Aorta (tissue), 5 donors: ENCODE data around the gene TMEM45A. TPM values are rescaled to one million over a fixed set of nuclear protein-coding genes. Genes with fewer than 3 reads are reported as not detected.
A peak's percentile ranks its signal among the peaks of the same experiment; 100 is the strongest.
"Not testable (repeated sequence)": the region's sequence is repeated elsewhere in the genome, so short reads cannot be mapped to it uniquely, and the experiment has no call there.

ENCODE experiments used
- ATAC-seq: fragments of 200-7000 bp; cut with Tn5 transposase; one replicate; pipeline ENCODE4 v1.9.1; 2022; ENCODE audit warnings: moderate library complexity; ENCODE audit not compliant: low FRiP score
- DNase-seq, 2 donors: peaks; one replicate each; pipeline ENCODE4 v3.0.0-alpha.2; 2020
- H3K27ac ChIP-seq, 2 donors: one replicate each; pipeline ENCODE4 v1.5.1; 2013; ENCODE audit warnings: low read length in 2 of 2, mild to moderate bottlenecking in 2 of 2, moderate library complexity in 2 of 2, control low read depth in 1 of 2, inconsistent platforms in 1 of 2, low read depth in 1 of 2
- H3K27me3 ChIP-seq, 2 donors: one replicate each; pipeline ENCODE4 v1.6.1; 2013; ENCODE audit warnings: control low read depth in 1 of 2, low read length in 1 of 2, mild to moderate bottlenecking in 1 of 2, moderate library complexity in 1 of 2; ENCODE audit not compliant: insufficient read depth in 2 of 2, control insufficient read depth in 1 of 2
- H3K36me3 ChIP-seq, 2 donors: one replicate each; pipeline ENCODE4 v1.6.1; 2013; ENCODE audit warnings: control low read depth in 1 of 2, low read length in 1 of 2, mild to moderate bottlenecking in 1 of 2; ENCODE audit not compliant: insufficient read depth in 2 of 2, control insufficient read depth in 1 of 2
- H3K4me1 ChIP-seq, 2 donors: one replicate each; pipeline ENCODE4 v1.6.1; 2013; ENCODE audit warnings: low read length in 2 of 2, control low read depth in 1 of 2, mild to moderate bottlenecking in 1 of 2, moderate library complexity in 1 of 2; ENCODE audit not compliant: insufficient read depth in 2 of 2, control insufficient read depth in 1 of 2
- H3K4me3 ChIP-seq, 2 donors: one replicate each; pipeline ENCODE4 v1.5.1; 2013; ENCODE audit warnings: low read length in 2 of 2, control low read depth in 1 of 2, mild to moderate bottlenecking in 1 of 2
- H3K9me3 ChIP-seq: one replicate; pipeline ENCODE4 v1.6.1; 2013; ENCODE audit warnings: mild to moderate bottlenecking, low read length; ENCODE audit not compliant: control insufficient read depth
- WGBS, 2 donors: extraction: QIAGEN DNeasy Blood & Tissue Kit; methylation state at CpG; one replicate each; pipeline ENCODE4 v1.1.7; 2013; 5-methylcytosine and 5-hydroxymethylcytosine counted together
- intact Hi-C, 2 donors: fragments of 100-400 bp; cut with DNase I; formaldehyde crosslinking; loops; one replicate each; pipeline versions ENCODE4 v1.14.2 to v1.15.0; 2022
- polyA plus RNA-seq, 2 donors: library from polyadenylated mRNA; stranded (reverse); fragments of 200-250 nt; gene quantifications; one replicate each; pipeline ENCODE4 v1.2.3, GENCODE V29; 2013
- total RNA-seq, 2 donors: library from RNA; stranded (reverse); fragmentation: NEBNext Ultra II Directional; extraction: Animal tissue kit (Norgen Biotek cat#: 25700); gene quantifications; one replicate each; pipeline ENCODE4 v1.2.1, GENCODE V29; 2021
- donor health status: healthy with polysubstance abuse.
- donor health status: Bipolar disorder and iron deficiency.
- donor health status: DM: no; HTN: no; CAD: no.
- donor health status: DM: no; HTN: no; CAD: no.
- donor health status: DM: yes; HTN: yes; CAD: no.

The TMEM45A gene
- total and polyA plus RNA-seq, 4 donors, result 29.2 to 47.5 (median 36.4) TPM

- intact Hi-C loops, H3K4me3 ChIP-seq, ATAC-seq, H3K4me1 ChIP-seq, H3K27me3 ChIP-seq, H3K27ac ChIP-seq, H3K36me3 ChIP-seq, H3K9me3 ChIP-seq, DNase-seq: not testable (repeated sequence)
- 84 to 87% methylated on average over 10 of the region's 10 CpGs for WGBS, 2 donors
Observed at GRCh38 chr3:100582157-100582556, 89.7 kb downstream of the TMEM45A start.

- 94 to 95% methylated on average over 3 of the region's 3 CpGs for WGBS, 2 donors
- DNase-seq, result no peak
- no peak for ATAC-seq
- Histone ChIP-seq H3K27me3 (no peaks in the 10 kb centered on the region), H3K27ac (no peak overlapping the region), H3K9me3 (no peaks in the 10 kb centered on the region), H3K4me3 (no peak overlapping the region), H3K36me3 (no peaks in the 10 kb centered on the region), H3K4me1 (no peaks in the 10 kb centered on the region)
- intact Hi-C loops, result no loop called here
Observed at GRCh38 chr3:100584101-100584660, 91.8 kb downstream of the TMEM45A start.

- WGBS, 2 donors, result 80 to 99% methylated on average over 3 of the region's 3 CpGs
- no peaks in the 10 kb centered on the region for H3K9me3 ChIP-seq
- intact Hi-C loops, result no loop called here
- no peaks in the 10 kb centered on the region for H3K27me3 ChIP-seq
- no peaks in the 10 kb centered on the region for H3K36me3 ChIP-seq
- no peak overlapping the region for H3K27ac ChIP-seq
- ATAC-seq, result no peak
- no peak overlapping the region for H3K4me3 ChIP-seq
- DNase-seq, result no peak
- no peaks in the 10 kb centered on the region for H3K4me1 ChIP-seq
Observed at GRCh38 chr3:100586832-100587231, 94.4 kb downstream of the TMEM45A start.

GRCh38 chr3:100588251-100588650 lies 95.8 kb downstream of the TMEM45A start:
- no peak for ATAC-seq
- H3K27me3 ChIP-seq, result no peaks in the 10 kb centered on the region
- no peaks in the 10 kb centered on the region for H3K4me1 ChIP-seq
- no peaks in the 10 kb centered on the region for H3K9me3 ChIP-seq
- H3K4me3 ChIP-seq, result no peak overlapping the region
- no peak for DNase-seq
- H3K27ac ChIP-seq, result no peak overlapping the region
- intact Hi-C loops, result no loop called here
- WGBS, 2 donors, result 81% methylated on average over 1 of the region's 1 CpG
- no peaks in the 10 kb centered on the region for H3K36me3 ChIP-seq

GRCh38 chr3:100590114-100590839 lies 97.9 kb downstream of the TMEM45A start:
- ATAC-seq (peak; percentile 92), DNase-seq (no peak)
- no peaks in the 10 kb centered on the region for H3K9me3 ChIP-seq
- H3K4me1 ChIP-seq, result no peaks in the 10 kb centered on the region
- H3K27me3 ChIP-seq, result no peaks in the 10 kb centered on the region
- intact Hi-C loops, result loop anchor here (1.0 to 5.0 kb wide), 2 partner anchors 127 to 273 kb away; no protein-coding TSS in a partner anchor
- H3K27ac ChIP-seq, result no peak overlapping the region
- H3K36me3 ChIP-seq, result no peaks in the 10 kb centered on the region
- WGBS, 2 donors, result 24 to 30% methylated on average over 10 of the region's 10 CpGs
- no peak overlapping the region for H3K4me3 ChIP-seq

GRCh38 chr3:100590840-100591147 lies 98.4 kb downstream of the TMEM45A start:
- ATAC-seq, result no peak
- intact Hi-C loops, result loop anchor here (1.0 to 5.0 kb wide), 2 partner anchors 127 to 273 kb away; no protein-coding TSS in a partner anchor
- Histone ChIP-seq H3K27ac (no peak overlapping the region), H3K9me3 (no peaks in the 10 kb centered on the region), H3K4me1 (no peaks in the 10 kb centered on the region), H3K36me3 (no peaks in the 10 kb centered on the region), H3K4me3 (no peak overlapping the region), H3K27me3 (no peaks in the 10 kb centered on the region)
- 38 to 48% methylated on average over 1 of the region's 1 CpG for WGBS, 2 donors
- DNase-seq, result no peak

GRCh38 chr3:100591411-100591810 lies 99.0 kb downstream of the TMEM45A start:
- ATAC-seq, result no peak
- H3K4me3 ChIP-seq, result no peak overlapping the region
- intact Hi-C loops, result loop anchor here (5.0 kb wide), 1 partner anchor 274 kb away; no protein-coding TSS in a partner anchor
- H3K9me3 ChIP-seq, result no peaks in the 10 kb centered on the region
- DNase-seq, result no peak
- WGBS, 2 donors, result 65 to 67% methylated on average over 3 of the region's 3 CpGs
- H3K27ac ChIP-seq, result no peak overlapping the region
- no peaks in the 10 kb centered on the region for H3K36me3 ChIP-seq
- no peaks in the 10 kb centered on the region for H3K27me3 ChIP-seq
- no peaks in the 10 kb centered on the region for H3K4me1 ChIP-seq

- Histone ChIP-seq H3K4me3 (no peak overlapping the region), H3K9me3 (no peaks in the 10 kb centered on the region), H3K27me3 (no peaks in the 10 kb centered on the region), H3K36me3 (no peaks in the 10 kb centered on the region), H3K27ac (no peak overlapping the region), H3K4me1 (no peaks in the 10 kb centered on the region)
- WGBS, 2 donors, result 76 to 80% methylated on average over 11 of the region's 11 CpGs
- no peak for ATAC-seq
- intact Hi-C loops, result no loop called here
- DNase-seq, result no peak
Observed at GRCh38 chr3:100600181-100601042, 108.0 kb downstream of the TMEM45A start.
